Neural cell (in vitro differentiated cells): ENCODE measurements around the gene GSTM1.
"Not testable (repeated sequence)": the region's sequence is repeated elsewhere in the genome, so short reads cannot be mapped to it uniquely, and the experiment has no call there.

Experiments used
- CTCF ChIP-seq: fragments of 450-650 bp; IDR thresholded peaks from 2 replicates; pipeline ENCODE4 v1.5.1; 2014; ENCODE audit warnings: antibody characterized with exemption, mild to moderate bottlenecking, moderate library complexity; ENCODE audit not compliant: poor library complexity, severe bottlenecking
- EZH2 ChIP-seq: fragments of 200-600, 300-800 bp; shearing (Covaris generic), sonication (generic); IDR thresholded peaks from 2 replicates; pipeline ENCODE4 v1.6.1; 2014; ENCODE audit warnings: antibody characterized with exemption, low read length, borderline replicate concordance, mild to moderate bottlenecking; ENCODE audit not compliant: insufficient read depth, poor library complexity, severe bottlenecking
- MXI1 ChIP-seq: fragments of 450-650 bp; conservative IDR thresholded peaks from 2 replicates; pipeline ENCODE4 v1.6.1; 2014; ENCODE audit warnings: antibody characterized with exemption, mild to moderate bottlenecking; ENCODE audit not compliant: poor library complexity, severe bottlenecking
- RAD21 ChIP-seq: fragments of 450-650 bp; conservative IDR thresholded peaks from 2 replicates; pipeline ENCODE4 v1.6.1; 2014; ENCODE audit warnings: antibody characterized with exemption, mild to moderate bottlenecking, moderate library complexity
- REST ChIP-seq: IDR thresholded peaks from 2 replicates; pipeline ENCODE4 v1.6.1; 2012; ENCODE audit warnings: borderline replicate concordance
- SMC3 ChIP-seq: fragments of 450-650 bp; conservative IDR thresholded peaks from 2 replicates; pipeline ENCODE4 v1.6.1; 2014; ENCODE audit warnings: antibody characterized with exemption, mild to moderate bottlenecking, moderate library complexity; ENCODE audit not compliant: poor library complexity
- TAF1 ChIP-seq: IDR thresholded peaks from 2 replicates; pipeline ENCODE4 v1.6.1; 2012; ENCODE audit warnings: low read depth

GRCh38 chr1:109669949-109670302 lies 17.7 kb upstream of the GSTM1 start:
- not testable (repeated sequence) for TF ChIP-seq CTCF, MXI1, RAD21, TAF1, REST, EZH2, SMC3
